ENCODE measurements around the gene MYRFL. TPM values are rescaled to one million over a fixed set of nuclear protein-coding genes. Genes with fewer than 3 reads are reported as not detected.

Gene MYRFL
- total RNA-seq, 1 experiment from 2014 or later, result 0.57 TPM

DNA sequence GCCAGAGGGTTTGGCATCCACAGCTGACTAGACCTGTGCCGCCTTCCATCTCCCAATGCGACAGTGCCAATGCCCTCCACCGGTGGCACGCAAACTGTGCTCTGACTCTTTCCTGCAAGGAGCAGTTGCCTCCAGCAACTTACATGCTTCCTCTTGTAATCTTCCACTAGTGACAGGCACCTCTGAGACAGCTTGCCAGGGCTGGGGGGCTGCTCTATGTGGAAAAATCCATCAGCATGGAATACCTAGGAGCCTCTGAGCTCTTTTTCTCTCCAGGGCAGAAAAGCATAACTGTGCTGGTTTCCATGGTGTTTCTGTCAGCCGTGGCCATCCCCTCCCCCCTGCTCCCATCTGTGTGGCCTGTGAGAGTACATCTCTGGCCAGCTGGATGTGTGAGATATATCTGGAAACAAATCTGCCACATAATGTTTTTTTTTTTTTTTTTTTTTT is 110.6 kb downstream of the MYRFL start:
- no peak overlapping the region for H2AK5ac ChIP-seq (ENCODE audit: insufficient read length, low read length)
- H3K56ac ChIP-seq (ENCODE audit: insufficient read length, low read depth, low read length), result no peak overlapping the region
- no peak overlapping the region for H2BK120ac ChIP-seq (ENCODE audit: low read depth, low read length, poor library complexity, severe bottlenecking)
- no peak overlapping the region for H3K9ac ChIP-seq (ENCODE audit: extremely low read depth, insufficient read length, low read length)
- H2BK15ac ChIP-seq (ENCODE audit: low read depth, low read length), result no peak overlapping the region
- H3K23me2 ChIP-seq (ENCODE audit: insufficient read length, low read depth, low read length, poor library complexity, severe bottlenecking), result no peaks in the 10 kb centered on the region
- no peak overlapping the region for H2BK20ac ChIP-seq (ENCODE audit: low read depth, low read length, poor library complexity, severe bottlenecking)
- no peak overlapping the region for H3T11ph ChIP-seq (ENCODE audit: low read length)
- no peaks in the 10 kb centered on the region for H3K27me3 ChIP-seq (ENCODE audit: insufficient read depth, low read length)
- no peak overlapping the region for H4K8ac ChIP-seq (replicated peaks; ENCODE audit: insufficient read length, low read depth, low read length)
- peak overlapping the region; percentile 17; the same call in 1 of the 2 replicates for H3K14ac ChIP-seq (ENCODE audit: insufficient read depth, low read length)
- no peak overlapping the region for H2AFZ ChIP-seq (ENCODE audit: low read length)
- no peaks in the 10 kb centered on the region for H3K9me3 ChIP-seq (ENCODE audit: control insufficient read depth, low read depth, low read length)
- peak overlapping the region in 1 of 2 experiments; percentile 53; a peak in 2 of 5 replicates for H3K4me3 Mint-ChIP-seq
- H4K91ac ChIP-seq (ENCODE audit: insufficient read length, low read depth, low read length), result no peak overlapping the region
- no peaks in the 10 kb centered on the region; the same call in 1 of the 2 replicates for H3K27me3 Mint-ChIP-seq (ENCODE audit: low read depth)
- no CpG with 5 or more reads among the region's 5 CpGs for WGBS (ENCODE audit: extremely low coverage, insufficient read length, low lambda C conversion rate)
- peak overlapping the region in 2 of 3 experiments; percentile 84 to 95; a peak in 6 of 7 replicates for H3K27ac Mint-ChIP-seq
- no peaks in the 10 kb centered on the region for H4K20me1 ChIP-seq (ENCODE audit: control insufficient read depth, insufficient read depth, insufficient read length)
- H2BK5ac ChIP-seq (ENCODE audit: insufficient read length, low read length), result no peak overlapping the region
- no peak overlapping the region for H3K23ac ChIP-seq (ENCODE audit: insufficient read length, low read depth, low read length)
- no peak overlapping the region for H4K5ac ChIP-seq (ENCODE audit: insufficient read length, low read depth, low read length)
- no peak overlapping the region for H3K4me2 ChIP-seq (ENCODE audit: insufficient read depth, insufficient read length, low read length)
- H3K18ac ChIP-seq (ENCODE audit: insufficient read length, low read depth, low read length), result peak overlapping the region; percentile 0
- H2BK12ac ChIP-seq (ENCODE audit: insufficient read length, low read depth, low read length), result no peak overlapping the region
- H3K4me1 Mint-ChIP-seq, result peaks cover 59 to 61% of the 10 kb centered on the region in 2 experiments
- H3K4me1 ChIP-seq (ENCODE audit: insufficient read depth, low read length), result peaks cover 19% of the 10 kb centered on the region; the same call in 1 of the 2 replicates
- TF ChIP-seq, protein P1, sequence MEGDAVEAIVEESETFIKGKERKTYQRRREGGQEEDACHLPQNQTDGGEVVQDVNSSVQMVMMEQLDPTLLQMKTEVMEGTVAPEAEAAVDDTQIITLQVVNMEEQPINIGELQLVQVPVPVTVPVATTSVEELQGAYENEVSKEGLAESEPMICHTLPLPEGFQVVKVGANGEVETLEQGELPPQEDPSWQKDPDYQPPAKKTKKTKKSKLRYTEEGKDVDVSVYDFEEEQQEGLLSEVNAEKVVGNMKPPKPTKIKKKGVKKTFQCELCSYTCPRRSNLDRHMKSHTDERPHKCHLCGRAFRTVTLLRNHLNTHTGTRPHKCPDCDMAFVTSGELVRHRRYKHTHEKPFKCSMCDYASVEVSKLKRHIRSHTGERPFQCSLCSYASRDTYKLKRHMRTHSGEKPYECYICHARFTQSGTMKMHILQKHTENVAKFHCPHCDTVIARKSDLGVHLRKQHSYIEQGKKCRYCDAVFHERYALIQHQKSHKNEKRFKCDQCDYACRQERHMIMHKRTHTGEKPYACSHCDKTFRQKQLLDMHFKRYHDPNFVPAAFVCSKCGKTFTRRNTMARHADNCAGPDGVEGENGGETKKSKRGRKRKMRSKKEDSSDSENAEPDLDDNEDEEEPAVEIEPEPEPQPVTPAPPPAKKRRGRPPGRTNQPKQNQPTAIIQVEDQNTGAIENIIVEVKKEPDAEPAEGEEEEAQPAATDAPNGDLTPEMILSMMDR (conservative IDR thresholded peaks at IDR 0.05), result no peak
- H3K27ac ChIP-seq (ENCODE audit: insufficient read length, low read depth, low read length), result no peak overlapping the region
- H3K36me3 Mint-ChIP-seq (ENCODE audit: insufficient read depth in 1 of 3, low read depth in 3 of 3), result peaks cover 6 to 24% (median 8%) of the 10 kb centered on the region in 3 experiments; a peak in 6 of 7 replicates
- no peak for DNase-seq
- no peaks in the 10 kb centered on the region for H3K79me1 ChIP-seq (ENCODE audit: insufficient read depth, low read depth, low read length, poor library complexity, severe bottlenecking)
- no peak overlapping the region for H3K4ac ChIP-seq (ENCODE audit: low read depth, low read length)
- no peaks in the 10 kb centered on the region for H3K79me2 ChIP-seq (ENCODE audit: insufficient read depth, low read length)
- peaks cover 10 to 15% of the 10 kb centered on the region in 2 experiments for H3K9me3 Mint-ChIP-seq
